GM18526 (cell line): ENCODE data around the gene RSPRY1.

ENCODE experiments used
- POLR2A ChIP-seq: IDR thresholded peaks from 3 replicates; pipeline ENCODE4 v1.6.1; 2011; ENCODE audit not compliant: insufficient read length; ENCODE audit errors: extremely low read depth

Gene RSPRY1

DNA sequence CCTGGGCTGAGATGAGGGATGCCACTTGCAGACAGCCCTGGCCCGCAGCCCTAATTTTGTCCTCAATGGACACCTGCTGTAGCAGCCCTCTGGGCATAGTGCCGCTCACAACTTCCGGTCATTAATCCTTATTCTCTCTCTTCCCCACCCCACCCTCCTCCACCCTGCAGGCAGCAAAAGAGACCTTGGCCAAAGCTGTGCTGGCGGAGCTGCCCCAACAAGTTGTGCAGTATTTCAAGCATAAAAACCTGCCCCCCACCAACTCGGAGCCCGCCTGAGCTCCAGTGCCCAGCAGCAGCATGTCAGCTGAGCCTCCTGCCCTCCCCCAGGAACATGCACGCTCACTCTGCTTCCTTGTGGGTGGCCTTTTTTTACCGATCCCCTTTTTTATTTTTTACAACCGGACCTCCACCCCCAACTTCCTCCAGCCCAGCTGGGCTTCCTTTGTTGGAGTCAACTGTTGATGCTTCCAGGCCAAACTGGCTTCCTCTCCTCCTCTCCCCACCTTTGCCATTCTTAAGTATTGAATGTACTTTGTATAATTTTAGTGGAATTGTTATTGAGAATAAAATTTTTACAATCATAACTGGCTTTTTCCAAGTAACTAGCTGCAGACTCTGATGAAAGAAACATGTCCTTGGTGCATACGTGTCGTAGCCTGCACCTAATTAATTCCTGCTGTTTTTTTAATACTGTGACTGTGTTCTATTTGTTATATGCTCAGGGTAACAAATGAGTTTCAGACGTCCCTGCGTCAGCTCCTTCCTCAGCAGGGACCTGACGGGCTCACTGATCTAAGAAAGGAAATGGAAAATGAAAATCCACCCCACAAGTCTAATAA lies 38.5 kb upstream of the RSPRY1 start:
- TF ChIP-seq POLR2A: no peak

- no peak for TF ChIP-seq POLR2A
Measured at GRCh38 chr16:57148481-57148880, 37.6 kb upstream of the RSPRY1 start.

- no peak for TF ChIP-seq POLR2A
Measured at GRCh38 chr16:57149391-57149790, 36.7 kb upstream of the RSPRY1 start.

GRCh38 chr16:57150682-57151330 lies 35.3 kb upstream of the RSPRY1 start:
- no peak for TF ChIP-seq POLR2A

GRCh38 chr16:57151369-57151768 lies 34.8 kb upstream of the RSPRY1 start:
- no peak for TF ChIP-seq POLR2A

- no peak for TF ChIP-seq POLR2A
Measured at GRCh38 chr16:57152096-57153093, 33.7 kb upstream of the RSPRY1 start.

DNA sequence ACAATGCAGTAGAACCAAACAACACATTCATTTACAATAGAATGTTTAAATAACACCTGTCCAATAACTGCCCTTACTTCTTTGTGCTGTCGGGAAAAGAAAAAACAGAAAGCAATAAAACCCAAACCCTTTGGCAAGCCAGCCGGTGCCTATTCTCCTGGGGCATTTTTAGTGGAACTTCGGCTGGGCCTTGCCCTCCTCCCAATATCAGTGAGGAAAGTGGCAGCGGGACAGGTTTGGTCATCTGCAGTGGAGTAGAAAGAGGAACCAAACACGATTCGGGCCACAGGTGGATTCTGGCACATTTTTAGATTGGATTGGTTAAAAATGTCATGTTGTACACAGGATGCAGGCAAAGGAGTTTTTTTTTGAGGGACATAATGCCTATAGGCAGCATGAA lies 32.3 kb upstream of the RSPRY1 start:
- TF ChIP-seq POLR2A: no peak

- no peak for TF ChIP-seq POLR2A
Measured at GRCh38 chr16:57155702-57156350, 30.3 kb upstream of the RSPRY1 start.

- no peak for TF ChIP-seq POLR2A
Measured at GRCh38 chr16:57156351-57156703, 29.8 kb upstream of the RSPRY1 start.

- TF ChIP-seq POLR2A: no peak
Measured at GRCh38 chr16:57157533-57157932, 28.6 kb upstream of the RSPRY1 start.

GRCh38 chr16:57159447-57159846 lies 26.7 kb upstream of the RSPRY1 start:
- no peak for TF ChIP-seq POLR2A

- TF ChIP-seq POLR2A: no peak
Measured at GRCh38 chr16:57163842-57164241, 22.3 kb upstream of the RSPRY1 start.

- no peak for TF ChIP-seq POLR2A
Measured at GRCh38 chr16:57165483-57165882, 20.6 kb upstream of the RSPRY1 start.

GRCh38 chr16:57165938-57166337 lies 20.2 kb upstream of the RSPRY1 start:
- no peak for TF ChIP-seq POLR2A

GRCh38 chr16:57166451-57166850 lies 19.7 kb upstream of the RSPRY1 start:
- no peak for TF ChIP-seq POLR2A

DNA sequence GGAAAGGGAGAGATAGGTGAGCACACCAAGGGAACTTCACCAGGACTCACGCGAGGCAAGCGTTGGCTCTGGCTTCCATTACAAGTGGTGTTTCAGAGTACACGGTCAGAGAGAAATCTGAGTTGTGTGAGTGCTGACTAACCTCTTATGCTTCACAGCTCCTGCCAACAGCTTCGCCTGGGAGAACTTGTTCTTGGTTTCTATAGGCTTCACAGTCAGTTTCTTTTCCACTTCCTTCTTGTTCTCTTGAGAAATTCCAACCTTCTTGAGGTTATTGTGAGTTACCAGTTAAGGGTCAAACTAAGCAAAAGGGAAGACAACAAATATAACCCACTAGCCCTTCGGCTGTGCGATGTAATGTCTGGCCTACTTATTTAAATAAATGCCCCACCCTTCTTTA lies 19.2 kb upstream of the RSPRY1 start:
- no peak for TF ChIP-seq POLR2A

- no peak for TF ChIP-seq POLR2A
Measured at GRCh38 chr16:57167538-57167937, 18.6 kb upstream of the RSPRY1 start.
